ENCODE results near the gene GTF2IRD1.

DNA sequence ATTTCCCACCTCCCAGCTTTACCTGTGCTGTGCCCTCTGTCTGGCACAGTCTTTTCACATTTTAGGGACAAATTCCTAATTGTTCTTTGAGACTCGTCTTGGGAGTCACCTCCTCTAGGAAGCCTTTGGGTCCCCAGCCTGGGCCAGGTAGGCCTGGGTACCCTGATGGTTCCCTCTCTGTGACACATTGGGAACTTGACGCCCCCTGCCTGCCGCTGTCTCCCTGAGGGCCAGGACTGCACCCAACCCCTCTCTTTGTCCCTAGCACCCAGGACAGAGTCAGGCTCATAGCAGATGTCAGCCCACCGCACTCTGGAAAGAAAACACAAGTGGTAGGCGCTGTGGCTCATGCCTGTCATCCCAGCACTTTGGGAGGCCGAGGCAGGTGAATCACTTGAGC is 71.4 kb downstream of the GTF2IRD1 start:
- TF ChIP-seq, protein P1, sequence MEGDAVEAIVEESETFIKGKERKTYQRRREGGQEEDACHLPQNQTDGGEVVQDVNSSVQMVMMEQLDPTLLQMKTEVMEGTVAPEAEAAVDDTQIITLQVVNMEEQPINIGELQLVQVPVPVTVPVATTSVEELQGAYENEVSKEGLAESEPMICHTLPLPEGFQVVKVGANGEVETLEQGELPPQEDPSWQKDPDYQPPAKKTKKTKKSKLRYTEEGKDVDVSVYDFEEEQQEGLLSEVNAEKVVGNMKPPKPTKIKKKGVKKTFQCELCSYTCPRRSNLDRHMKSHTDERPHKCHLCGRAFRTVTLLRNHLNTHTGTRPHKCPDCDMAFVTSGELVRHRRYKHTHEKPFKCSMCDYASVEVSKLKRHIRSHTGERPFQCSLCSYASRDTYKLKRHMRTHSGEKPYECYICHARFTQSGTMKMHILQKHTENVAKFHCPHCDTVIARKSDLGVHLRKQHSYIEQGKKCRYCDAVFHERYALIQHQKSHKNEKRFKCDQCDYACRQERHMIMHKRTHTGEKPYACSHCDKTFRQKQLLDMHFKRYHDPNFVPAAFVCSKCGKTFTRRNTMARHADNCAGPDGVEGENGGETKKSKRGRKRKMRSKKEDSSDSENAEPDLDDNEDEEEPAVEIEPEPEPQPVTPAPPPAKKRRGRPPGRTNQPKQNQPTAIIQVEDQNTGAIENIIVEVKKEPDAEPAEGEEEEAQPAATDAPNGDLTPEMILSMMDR (IDR thresholded peaks at IDR 0.05; ENCODE audit: low read depth, low read length), result no peak
- TF ChIP-seq, protein P2, sequence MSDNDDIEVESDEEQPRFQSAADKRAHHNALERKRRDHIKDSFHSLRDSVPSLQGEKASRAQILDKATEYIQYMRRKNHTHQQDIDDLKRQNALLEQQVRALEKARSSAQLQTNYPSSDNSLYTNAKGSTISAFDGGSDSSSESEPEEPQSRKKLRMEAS (IDR thresholded peaks at IDR 0.05; ENCODE audit: low read depth, low read length), result no peak
- TF ChIP-seq POLR2A (IDR thresholded peaks at IDR 0.05; ENCODE audit: extremely low read depth, insufficient read length), result no peak
- TF ChIP-seq MYC (IDR thresholded peaks at IDR 0.05; ENCODE audit: low read depth, low read length), result no peak

All from NB4 (cell line).